Neuronal stem cell (in vitro differentiated cells): ENCODE results near the gene NMT1.
A peak's percentile ranks its signal among the peaks of the same experiment; 100 is the strongest.

Source experiments
- DNase-seq: peaks from one replicate; pipeline ENCODE4 v3.0.0-alpha.2; 2013; ENCODE audit warnings: low spot score
- H2AFZ ChIP-seq: one replicate; pipeline ENCODE4 v1.6.1; 2013; ENCODE audit warnings: mild to moderate bottlenecking, low read length, inconsistent platforms
- H2AK5ac ChIP-seq: 2 replicates; pipeline ENCODE4 v1.6.1; 2013; ENCODE audit warnings: low read depth, mild to moderate bottlenecking, inconsistent platforms, low read length, moderate library complexity, mixed read lengths
- H2BK120ac ChIP-seq: 2 replicates; pipeline ENCODE4 v1.6.1; 2013; ENCODE audit warnings: low read depth, mild to moderate bottlenecking, inconsistent platforms, low read length, moderate library complexity, mixed read lengths
- H2BK12ac ChIP-seq: one replicate; pipeline ENCODE4 v1.6.1; 2013; ENCODE audit warnings: low read length, inconsistent platforms
- H2BK15ac ChIP-seq: 2 replicates; pipeline ENCODE4 v1.6.1; 2013; ENCODE audit warnings: mild to moderate bottlenecking, low read length, inconsistent platforms, mixed read lengths
- H2BK5ac ChIP-seq: one replicate; pipeline ENCODE4 v1.6.1; 2013; ENCODE audit warnings: inconsistent platforms, mild to moderate bottlenecking, low read length, moderate library complexity
- H3K14ac ChIP-seq: one replicate; pipeline ENCODE4 v1.6.1; 2013; ENCODE audit warnings: low read length, inconsistent platforms
- H3K18ac ChIP-seq: 2 replicates; pipeline ENCODE4 v1.6.1; 2013; ENCODE audit warnings: low read length, inconsistent platforms
- H3K23ac ChIP-seq: 2 replicates; pipeline ENCODE4 v1.6.1; 2013; ENCODE audit warnings: low read depth, mild to moderate bottlenecking, mixed read lengths, low read length, inconsistent platforms; ENCODE audit not compliant: poor library complexity
- H3K27ac ChIP-seq: replicated peaks from 3 replicates; pipeline ENCODE4 v1.5.1; 2013; ENCODE audit warnings: low read length, inconsistent platforms
- H3K27me3 ChIP-seq, 3 experiments: 2 replicates each; pipeline ENCODE4 v1.6.1; 2013; ENCODE audit warnings: low read length in 3 of 3, mild to moderate bottlenecking in 2 of 3, inconsistent platforms in 1 of 3, low read depth in 1 of 3, mixed read lengths in 1 of 3, moderate library complexity in 1 of 3; ENCODE audit not compliant: control insufficient read depth in 3 of 3, insufficient read depth in 3 of 3
- H3K36me3 ChIP-seq, 2 donors: replicated peaks in 1 of 2; 2 replicates each; pipeline ENCODE4 v1.6.1; 2013; ENCODE audit warnings: low read length in 2 of 2; ENCODE audit not compliant: control insufficient read depth in 2 of 2, insufficient read depth in 2 of 2
- H3K4ac ChIP-seq: 2 replicates; pipeline ENCODE4 v1.6.1; 2013; ENCODE audit warnings: inconsistent platforms, mild to moderate bottlenecking, low read length, moderate library complexity
- H3K4me1 ChIP-seq, 2 donors: 1 replicate in 1 of 2; 2 replicates in 1 of 2; pipeline ENCODE4 v1.6.1; 2013; ENCODE audit warnings: low read length in 2 of 2, low read depth in 1 of 2; ENCODE audit not compliant: control insufficient read depth in 2 of 2, insufficient read depth in 1 of 2
- H3K4me2 ChIP-seq: one replicate; pipeline ENCODE4 v1.6.1; 2013; ENCODE audit warnings: mild to moderate bottlenecking, low read length, inconsistent platforms; ENCODE audit not compliant: insufficient read depth, poor library complexity, severe bottlenecking
- H3K4me3 ChIP-seq, 2 donors: 2 replicates each; pipeline ENCODE4 v1.5.1; 2013; ENCODE audit warnings: low read length in 2 of 2, mild to moderate bottlenecking in 2 of 2, inconsistent platforms in 1 of 2, moderate library complexity in 1 of 2
- H3K79me1 ChIP-seq: one replicate; pipeline ENCODE4 v1.6.1; 2013; ENCODE audit warnings: low read depth, mild to moderate bottlenecking, inconsistent platforms, low read length, moderate library complexity
- H3K9ac ChIP-seq: one replicate; pipeline ENCODE4 v1.6.1; 2013; ENCODE audit warnings: mild to moderate bottlenecking, low read depth, low read length, inconsistent platforms; ENCODE audit not compliant: poor library complexity
- H3K9me3 ChIP-seq, 2 donors: replicated peaks in 1 of 2; 2 replicates each; pipeline versions ENCODE3 to v1.6.1; 2013; ENCODE audit warnings: low read length in 2 of 2, mild to moderate bottlenecking in 2 of 2, inconsistent platforms in 1 of 2, low read depth in 1 of 2, mixed read lengths in 1 of 2, moderate library complexity in 1 of 2; ENCODE audit not compliant: control insufficient read depth in 2 of 2, insufficient read depth in 1 of 2
- H4K8ac ChIP-seq: one replicate; pipeline ENCODE4 v1.6.1; 2013; ENCODE audit warnings: low read depth, mild to moderate bottlenecking, inconsistent platforms, low read length, moderate library complexity
- H4K91ac ChIP-seq: one replicate; pipeline ENCODE4 v1.6.1; 2013; ENCODE audit warnings: low read length, low read depth, mild to moderate bottlenecking, inconsistent platforms; ENCODE audit not compliant: poor library complexity
- WGBS, 2 donors: extraction: QIAGEN DNeasy Blood & Tissue Kit; methylation state at CpG; one replicate each; pipeline ENCODE4 v1.1.7; 2013; ENCODE audit warnings: missing lambda C conversion rate in 2 of 2, mixed read lengths in 1 of 2; ENCODE audit not compliant: insufficient read length in 2 of 2, insufficient replicate concordance in 1 of 2; ENCODE audit errors: extremely low coverage in 2 of 2; 5-methylcytosine and 5-hydroxymethylcytosine counted together

The NMT1 gene

GRCh38 chr17:45104497-45104896 lies 43.4 kb downstream of the NMT1 start:
- H3K4me3 ChIP-seq = no peak overlapping the region
- no peak overlapping the region for H3K4me2 ChIP-seq
- no peak overlapping the region for H2BK12ac ChIP-seq
- no peak overlapping the region for H2BK120ac ChIP-seq
- H2AFZ ChIP-seq = no peak overlapping the region
- no peak overlapping the region for H3K9ac ChIP-seq
- no peaks in the 10 kb centered on the region for H3K9me3 ChIP-seq
- no peak overlapping the region for H4K91ac ChIP-seq
- H3K18ac ChIP-seq = no peak overlapping the region
- no peak overlapping the region for H4K8ac ChIP-seq
- no CpG with 5 or more reads among the region's 6 CpGs for WGBS, 2 donors
- H3K23ac ChIP-seq = no peak overlapping the region
- H3K27me3 ChIP-seq = no peaks in the 10 kb centered on the region
- H3K4me1 ChIP-seq = peaks cover 0 to 14% of the 10 kb centered on the region in 2 donors
- peaks cover 69 to 92% of the 10 kb centered on the region in 2 donors for H3K36me3 ChIP-seq
- no peak for DNase-seq
- H3K27ac ChIP-seq = no peak overlapping the region
- no peak overlapping the region for H3K14ac ChIP-seq
- H3K4ac ChIP-seq = no peak overlapping the region
- no peak overlapping the region for H2BK5ac ChIP-seq
- H2BK15ac ChIP-seq = no peak overlapping the region
- H2AK5ac ChIP-seq = no peak overlapping the region
- peaks cover 4% of the 10 kb centered on the region for H3K79me1 ChIP-seq

- Histone ChIP-seq H2AFZ (no peak overlapping the region), H3K36me3 (peaks cover 66 to 86% of the 10 kb centered on the region in 2 donors)
- no peak for DNase-seq
Observed at GRCh38 chr17:45104907-45105624, 43.9 kb downstream of the NMT1 start.

GRCh38 chr17:45106096-45106495 lies 45.0 kb downstream of the NMT1 start:
- Histone ChIP-seq H2BK12ac (no peak overlapping the region), H2AFZ (no peak overlapping the region), H3K79me1 (peaks cover 4% of the 10 kb centered on the region), H3K14ac (no peak overlapping the region), H3K36me3 (peaks cover 66 to 83% of the 10 kb centered on the region in 2 donors), H3K23ac (no peak overlapping the region), H3K27me3 (no peaks in the 10 kb centered on the region), H3K27ac (no peak overlapping the region), H4K91ac (no peak overlapping the region), H3K9me3 (no peaks in the 10 kb centered on the region), H3K4me2 (no peak overlapping the region), H2BK15ac (no peak overlapping the region), H3K18ac (no peak overlapping the region), H3K9ac (no peak overlapping the region), H2AK5ac (no peak overlapping the region), H2BK5ac (peak overlapping the region; percentile 10), H3K4me1 (peaks cover under 1 to 14% of the 10 kb centered on the region in 2 donors), H3K4me3 (no peak overlapping the region), H3K4ac (no peak overlapping the region), H4K8ac (no peak overlapping the region), H2BK120ac (no peak overlapping the region)
- DNase-seq = no peak
- WGBS, 2 donors = no CpG with 5 or more reads among the region's 5 CpGs

More at GRCh38 chr17:45104907-45105624, 43.9 kb downstream of the NMT1 start:
- Histone ChIP-seq H2BK5ac (no peak overlapping the region), H3K4me2 (no peak overlapping the region), H3K9ac (no peak overlapping the region), H3K18ac (no peak overlapping the region), H3K4ac (no peak overlapping the region), H3K27ac (no peak overlapping the region), H2BK15ac (no peak overlapping the region), H3K4me1 (peaks cover 0 to 14% of the 10 kb centered on the region in 2 donors), H4K8ac (no peak overlapping the region), H3K27me3 (no peaks in the 10 kb centered on the region), H3K14ac (no peak overlapping the region), H4K91ac (no peak overlapping the region), H3K79me1 (peaks cover 4% of the 10 kb centered on the region), H3K4me3 (no peak overlapping the region), H2BK120ac (no peak overlapping the region), H3K23ac (no peak overlapping the region), H2BK12ac (no peak overlapping the region), H2AK5ac (no peak overlapping the region), H3K9me3 (no peaks in the 10 kb centered on the region)
- WGBS, 2 donors = no CpG with 5 or more reads among the region's 17 CpGs

GRCh38 chr17:45106582-45106981 lies 45.5 kb downstream of the NMT1 start:
- no peak overlapping the region for H2BK15ac ChIP-seq
- no peak overlapping the region for H3K18ac ChIP-seq
- no peak overlapping the region for H3K4ac ChIP-seq
- peak overlapping the region; percentile 10 for H2BK5ac ChIP-seq
- H2AFZ ChIP-seq = no peak overlapping the region
- no peak overlapping the region for H3K4me3 ChIP-seq
- H2BK120ac ChIP-seq = no peak overlapping the region
- H4K91ac ChIP-seq = no peak overlapping the region
- peak overlapping the region; percentile 29 for H4K8ac ChIP-seq
- H3K79me1 ChIP-seq = peaks cover 4% of the 10 kb centered on the region
- H2BK12ac ChIP-seq = no peak overlapping the region
- DNase-seq = no peak
- H3K23ac ChIP-seq = no peak overlapping the region
- H3K14ac ChIP-seq = no peak overlapping the region
- no peak overlapping the region for H2AK5ac ChIP-seq
- no peaks in the 10 kb centered on the region for H3K9me3 ChIP-seq
- H3K36me3 ChIP-seq = peaks cover 65 to 78% of the 10 kb centered on the region in 2 donors
- WGBS, 2 donors = no CpG with 5 or more reads among the region's 5 CpGs
- H3K4me1 ChIP-seq = peaks cover 3 to 14% of the 10 kb centered on the region in 2 donors
- no peak overlapping the region for H3K9ac ChIP-seq
- H3K27ac ChIP-seq = peak overlapping the region; percentile 55
- no peak overlapping the region for H3K4me2 ChIP-seq
- no peaks in the 10 kb centered on the region for H3K27me3 ChIP-seq
